ENCODE measurements around the gene ZNF831. TPM values are rescaled to one million over a fixed set of nuclear protein-coding genes. Genes with fewer than 3 reads are reported as not detected.

The ZNF831 gene
- total and polyA plus RNA-seq, 10 of the 15 experiments (the other 5 are each of a cell fraction or from before 2014, with no cell fraction given): 0.01 to 0.97 (median 0.23) TPM

- POLR2A ChIA-PET: no interaction called here
- H3K4me2 ChIP-seq (ENCODE audit: control insufficient read depth, insufficient read depth): no peak overlapping the region
- no peaks in the 10 kb centered on the region for H4K20me1 ChIP-seq (ENCODE audit: control insufficient read depth, insufficient read depth)
- H3K9ac ChIP-seq (ENCODE audit: control insufficient read depth, insufficient read depth, low read length): no peak overlapping the region
- ATAC-seq (no peak), FAIRE-seq (no peak), DNase-seq (ENCODE audit: low read depth, low spot score) (no peak)
- RAD21 ChIA-PET (ENCODE audit: unreplicated experiment): no interaction called here
- SMC1A ChIA-PET (ENCODE audit: uncharacterized antibody, unreplicated experiment): no interaction called here
- 8% methylated on average over 9 of the region's 9 CpGs for WGBS (ENCODE audit: insufficient coverage, insufficient replicate concordance, low lambda C conversion rate, missing lambda C conversion rate)
- H3K27ac ChIP-seq (ENCODE audit: control insufficient read depth, insufficient read depth): no peak overlapping the region
- no TSS peak for BruUV-seq (replicated peaks)
- H3K79me2 ChIP-seq (ENCODE audit: control insufficient read depth, insufficient read depth, low read length): no peaks in the 10 kb centered on the region
- H3K9me3 ChIP-seq (replicated peaks; ENCODE audit: control insufficient read depth, insufficient read depth, low read length): no peaks in the 10 kb centered on the region; the same call in 2 of the 3 replicates
- H3K36me3 ChIP-seq (ENCODE audit: control insufficient read depth in 2 of 2, insufficient read depth in 2 of 2, low read length in 1 of 2): no peaks in the 10 kb centered on the region
- no peaks in the 10 kb centered on the region; a peak in 2 of 4 replicates for H3K27me3 ChIP-seq (replicated peaks in 1 of 2; ENCODE audit: control insufficient read depth in 2 of 2, insufficient read depth in 2 of 2, low read length in 1 of 2)
- TF ChIP-seq FOS (IDR thresholded peaks at IDR 0.05; ENCODE audit: borderline replicate concordance, extremely low read depth, insufficient read length) (no peak), HDGF (IDR thresholded peaks at IDR 0.05) (no peak)
- in situ Hi-C loops (cut with MboI): no loop called here
- H3K4me1 ChIP-seq (ENCODE audit: control insufficient read depth, insufficient read depth, low read length): no peaks in the 10 kb centered on the region
- intact Hi-C loops (cut with micrococcal nuclease; ENCODE audit: unreplicated experiment): no loop called here
- no peak overlapping the region for H2AFZ ChIP-seq (ENCODE audit: control insufficient read depth, low read depth, low read length)
- CTCF ChIA-PET: no interaction called here
- no peak overlapping the region for H3K4me3 ChIP-seq
Observed at GRCh38 chr20:59144179-59144830, 19.3 kb upstream of the ZNF831 start.

- ChIA-PET SMC1A (ENCODE audit: uncharacterized antibody, unreplicated experiment) (no interaction called here), CTCF (no interaction called here), POLR2A (no interaction called here), RAD21 (ENCODE audit: unreplicated experiment) (no interaction called here)
- in situ Hi-C loops (cut with MboI) (no loop called here), intact Hi-C loops (cut with micrococcal nuclease; ENCODE audit: unreplicated experiment) (no loop called here)
- ATAC-seq: no peak
- H3K27me3 ChIP-seq (replicated peaks in 1 of 2; ENCODE audit: control insufficient read depth in 2 of 2, insufficient read depth in 2 of 2, low read length in 1 of 2): peaks cover 0 to 1% of the 10 kb centered on the region in 2 experiments; a peak in 3 of 4 replicates
- TF ChIP-seq ETV6 (conservative IDR thresholded peaks at IDR 0.05 in 1 of 2, IDR thresholded peaks at IDR 0.05 in 1 of 2; ENCODE audit: borderline replicate concordance in 1 of 2, low read depth in 1 of 2) (no peak), MYC (IDR thresholded peaks at IDR 0.05; ENCODE audit: insufficient read depth, insufficient read length, insufficient replicate concordance, low read length, severe bottlenecking) (no peak), USF1 (IDR thresholded peaks at IDR 0.05; ENCODE audit: borderline replicate concordance, extremely low read length, insufficient read depth, low read depth, low read length) (no peak), ASH2L (IDR thresholded peaks at IDR 0.05; ENCODE audit: borderline replicate concordance, low read depth) (no peak), PAX5 (IDR thresholded peaks at IDR 0.05; ENCODE audit: borderline replicate concordance, low read depth, low read length) (no peak), SREBF1 (IDR thresholded peaks at IDR 0.05; ENCODE audit: low read length) (no peak), ZZZ3 (IDR thresholded peaks at IDR 0.05; ENCODE audit: control insufficient read depth, insufficient read length, low read depth) (no peak)
- no peaks in the 10 kb centered on the region for H4K20me1 ChIP-seq (ENCODE audit: control insufficient read depth, insufficient read depth)
- no peak overlapping the region for H3K4me2 ChIP-seq (ENCODE audit: control insufficient read depth, insufficient read depth)
- H3K9me3 ChIP-seq (replicated peaks; ENCODE audit: control insufficient read depth, insufficient read depth, low read length): no peaks in the 10 kb centered on the region; the same call in 2 of the 3 replicates
- H3K27ac ChIP-seq (ENCODE audit: control insufficient read depth, insufficient read depth): no peak overlapping the region
- H2AFZ ChIP-seq (ENCODE audit: control insufficient read depth, low read depth, low read length): no peak overlapping the region
- H3K4me3 ChIP-seq: no peak overlapping the region
- no peak overlapping the region for H3K9ac ChIP-seq (ENCODE audit: control insufficient read depth, insufficient read depth, low read length)
- WGBS (ENCODE audit: insufficient coverage, insufficient replicate concordance, low lambda C conversion rate, missing lambda C conversion rate): 42% methylated on average over 4 of the region's 4 CpGs
- H3K36me3 ChIP-seq (ENCODE audit: control insufficient read depth in 2 of 2, insufficient read depth in 2 of 2, low read length in 1 of 2): no peaks in the 10 kb centered on the region
- FAIRE-seq: no peak
- DNase-seq (ENCODE audit: low read depth, low spot score): no peak
- H3K79me2 ChIP-seq (ENCODE audit: control insufficient read depth, insufficient read depth, low read length): no peaks in the 10 kb centered on the region
- BruUV-seq (replicated peaks): no TSS peak
- H3K4me1 ChIP-seq (ENCODE audit: control insufficient read depth, insufficient read depth, low read length): no peaks in the 10 kb centered on the region
Observed at GRCh38 chr20:59144831-59145196, 18.8 kb upstream of the ZNF831 start.

Measured in GM12878 (cell line).